K562 (cell line): ENCODE results near the gene SLC2A4RG. TPM values are rescaled to one million over a fixed set of nuclear protein-coding genes. Genes with fewer than 3 reads are reported as not detected.

Experiments
- ATAC-seq: fragments of 200-7000 bp; cut with Tn5 transposase; 3 replicates; pipeline ENCODE4 v1.9.1; 2020; ENCODE audit warnings: moderate library complexity
- BruUV-seq: library from RNA; stranded (reverse); fragments of 400-500 nt; replicated peaks from 2 replicates; lab custom pipeline; 2021; lab: Mats Ljungman, UMichigan
- CTCF ChIA-PET: fragments of 300-600 bp; formaldehyde crosslinking; extraction: SDS; loops from one replicate; lab custom pipeline; 2021; ENCODE audit warnings: low intra/inter-chr PET ratio; lab: Yijun Ruan, JAX
- POLR2A ChIA-PET: fragments of 300-600, 350-650 bp; sonication (Branson Sonifier 250); formaldehyde crosslinking; extraction: SDS; loops from one replicate; lab custom pipeline; 2021; ENCODE audit warnings: antibody characterized with exemption, inconsistent platforms; lab: Yijun Ruan, JAX
- DNase-seq, 4 experiments: peaks; one replicate each; pipeline versions ENCODE4 v3.0.0 to v3.0.0-alpha.2; 2011 to 2018; ENCODE audit warnings: low spot score in 3 of 4, mixed read lengths in 3 of 4; ENCODE audit errors: extremely low read depth in 1 of 4
- FAIRE-seq: peaks from 2 replicates; lab custom pipeline; 2011; peaks lifted over from hg19 to GRCh38; lab: Jason Lieb, UNC
- H2AFZ ChIP-seq: 2 replicates; pipeline ENCODE4 v1.6.0; 2011; ENCODE audit warnings: low read depth, low read length, control low read depth, inconsistent platforms
- H3K27ac ChIP-seq: fragments of 200-600 bp; 3 replicates; pipeline ENCODE4 v1.8.0; 2011; ENCODE audit warnings: low read depth, mild to moderate bottlenecking, control low read depth, inconsistent platforms, low read length, moderate library complexity, mixed read lengths; ENCODE audit errors: extremely low read depth
- H3K27me3 ChIP-seq, 2 experiments: fragments of 300-600 bp in 1 of 2; 2 replicates in 1 of 2; 3 replicates in 1 of 2; pipeline versions ENCODE4 v1.6.0 to v1.8.0; 2011; ENCODE audit warnings: inconsistent platforms in 2 of 2, low read length in 2 of 2, mild to moderate bottlenecking in 1 of 2, mixed read lengths in 1 of 2, moderate library complexity in 1 of 2; ENCODE audit not compliant: control insufficient read depth in 2 of 2, insufficient read depth in 2 of 2
- H3K36me3 ChIP-seq: fragments of 300-600 bp; 3 replicates; pipeline ENCODE4 v1.8.0; 2011; ENCODE audit warnings: mild to moderate bottlenecking, low read length, inconsistent platforms; ENCODE audit not compliant: control insufficient read depth, insufficient read depth
- H3K4me1 ChIP-seq, 2 experiments: fragments of 200-600 bp in 1 of 2; replicated peaks in 1 of 2; 2 replicates in 1 of 2; 3 replicates in 1 of 2; pipeline versions ENCODE4 v1.5.1 to v1.8.0; 2011; ENCODE audit warnings: inconsistent platforms in 2 of 2, low read length in 2 of 2, mild to moderate bottlenecking in 1 of 2, mixed read lengths in 1 of 2, moderate library complexity in 1 of 2; ENCODE audit not compliant: control insufficient read depth in 2 of 2, insufficient read depth in 2 of 2
- H3K4me2 ChIP-seq: 2 replicates; pipeline ENCODE4 v1.6.1; 2011; ENCODE audit warnings: low read length, control low read depth, inconsistent platforms, mixed read lengths; ENCODE audit not compliant: insufficient read depth
- H3K4me3 ChIP-seq: fragments of 200-600 bp; sonication (generic), shearing (Covaris generic); 2 replicates; pipeline ENCODE4 v1.5.1; 2016; ENCODE audit warnings: control low read depth, inconsistent platforms
- H3K79me2 ChIP-seq: fragments of 200-600 bp; 3 replicates; pipeline ENCODE4 v1.8.0; 2011; ENCODE audit warnings: low read length, inconsistent platforms; ENCODE audit not compliant: control insufficient read depth, insufficient read depth
- H3K9ac ChIP-seq, 2 experiments: 2 replicates each; pipeline versions ENCODE4 v1.6.0 to v1.6.1; 2011; ENCODE audit warnings: low read depth in 2 of 2, low read length in 2 of 2, control low read depth in 1 of 2, inconsistent platforms in 1 of 2, mild to moderate bottlenecking in 1 of 2, mixed read lengths in 1 of 2; ENCODE audit not compliant: insufficient read depth in 1 of 2
- H3K9me1 ChIP-seq: one replicate; pipeline ENCODE4 v1.6.0; 2011; ENCODE audit warnings: inconsistent platforms, mild to moderate bottlenecking, low read length, moderate library complexity; ENCODE audit not compliant: control insufficient read depth, insufficient read depth
- H3K9me3 ChIP-seq: replicated peaks from 2 replicates; pipeline ENCODE4 v1.5.1; 2011; ENCODE audit warnings: low read depth, low read length, inconsistent platforms; ENCODE audit not compliant: control insufficient read depth, insufficient read depth
- H4K20me1 ChIP-seq: replicated peaks from 2 replicates; pipeline ENCODE4 v1.6.1; 2011; ENCODE audit warnings: low read length, inconsistent platforms, mixed read lengths; ENCODE audit not compliant: control insufficient read depth, insufficient read depth
- BRCA1 ChIP-seq, 2 experiments: fragments of 450-650 bp in 1 of 2; sonication (generic) in 1 of 2; formaldehyde crosslinking in 1 of 2; IDR thresholded peaks; 2 replicates each; pipeline versions ENCODE4 v1.5.0 to v1.6.1; 2017 to 2020; ENCODE audit warnings: mild to moderate bottlenecking in 1 of 2, missing genetic modification reagents in 1 of 2
- ELF2 ChIP-seq: fragments of 250-450 bp; sonication (Bioruptor Pico); IDR thresholded peaks from 2 replicates; pipeline ENCODE4 v1.5.0; 2021; ENCODE audit warnings: mild to moderate bottlenecking
- FOXK2 ChIP-seq, 2 experiments: fragments of 450-650 bp; IDR thresholded peaks in 1 of 2; conservative IDR thresholded peaks in 1 of 2; 2 replicates each; pipeline ENCODE4 v1.6.1; 2016; ENCODE audit warnings: low read depth in 2 of 2, mild to moderate bottlenecking in 1 of 2
- ILF3 ChIP-seq: fragments of 450-650 bp; IDR thresholded peaks from 2 replicates; pipeline ENCODE4 v1.6.1; 2018; ENCODE audit warnings: antibody characterized with exemption, mild to moderate bottlenecking, moderate library complexity, borderline replicate concordance
- KHSRP ChIP-seq: fragments of 450-650 bp; IDR thresholded peaks from 2 replicates; pipeline ENCODE4 v1.6.1; 2017
- NCOA6 ChIP-seq: fragments of 450-650 bp; IDR thresholded peaks from 2 replicates; pipeline ENCODE4 v1.6.1; 2017; ENCODE audit warnings: mild to moderate bottlenecking
- POLR3A ChIP-seq: IDR thresholded peaks from 2 replicates; pipeline ENCODE4 v1.6.1; 2011; ENCODE audit warnings: borderline replicate concordance, mild to moderate bottlenecking, moderate library complexity; ENCODE audit not compliant: insufficient read length, insufficient read depth; ENCODE audit errors: extremely low read depth
- RBFOX2 ChIP-seq: fragments of 200-400 bp; formaldehyde crosslinking; IDR thresholded peaks from 2 replicates; pipeline ENCODE4 v1.6.1; 2017; ENCODE audit warnings: low read depth, mild to moderate bottlenecking, low read length, moderate library complexity
- RBM22 ChIP-seq: fragments of 200-400 bp; formaldehyde crosslinking; IDR thresholded peaks from 2 replicates; pipeline ENCODE4 v1.6.1; 2018; ENCODE audit warnings: low read length, low read depth; ENCODE audit not compliant: poor library complexity, severe bottlenecking
- SIN3A ChIP-seq, 2 experiments: fragments of 150-350 bp in 1 of 2; IDR thresholded peaks; 2 replicates each; pipeline ENCODE4 v1.6.1; 2011 to 2016; ENCODE audit warnings: borderline replicate concordance in 2 of 2, low read depth in 2 of 2, low read length in 2 of 2, mild to moderate bottlenecking in 2 of 2, moderate library complexity in 2 of 2; ENCODE audit not compliant: control insufficient read depth in 1 of 2
- TGIF2 ChIP-seq: sonication (generic); formaldehyde crosslinking; IDR thresholded peaks from 2 replicates; pipeline ENCODE4 v1.8.1; 2022; ENCODE audit warnings: mild to moderate bottlenecking, missing genetic modification reagents, moderate library complexity
- ZNF232 ChIP-seq: sonication (generic); formaldehyde crosslinking; IDR thresholded peaks from 2 replicates; pipeline ENCODE4 v1.8.0; 2022; ENCODE audit warnings: mild to moderate bottlenecking, missing genetic modification reagents
- ZNF644 ChIP-seq: fragments of 200-800 bp; sonication (Bioruptor generic); IDR thresholded peaks from 2 replicates; pipeline ENCODE4 v1.6.1; 2016; ENCODE audit warnings: low read depth, missing genetic modification characterization, missing compliant biosample characterization
- WGBS: fragments of 100-300 bp; shearing (Covaris generic); methylation state at CpG from one replicate; pipeline ENCODE4 v1.1.6; 2016; ENCODE audit warnings: low coverage, mixed read lengths; ENCODE audit not compliant: insufficient coverage; ENCODE audit errors: missing lambda C conversion rate; 5-methylcytosine and 5-hydroxymethylcytosine counted together
- in situ Hi-C: fragments of 300-500 bp; cut with MboI; formaldehyde crosslinking; loops from 4 replicates; pipeline ENCODE4 v1.15.0; 2018; ENCODE audit warnings: inconsistent platforms, mixed read lengths
- intact Hi-C: fragments of 100-400 bp; cut with micrococcal nuclease; formaldehyde crosslinking; loops from 2 replicates; pipeline ENCODE4 v1.14.2; 2022
- polyA plus RNA-seq, 8 experiments: library from polyadenylated mRNA; depleted of rRNA in 4 of 8; stranded (reverse) in 5 of 8; unstranded in 3 of 8; fragments of >200 nt; fragmentation: Nextera tagmentation in 2 of 8; fragmentation: Illumina TruSeq in 1 of 8; extraction: Ambion mirVana in 2 of 8; extraction: Trizol in 1 of 8; gene quantifications; 2 replicates each; pipeline versions ENCODE4 v1.2.1 to v1.2.3, GENCODE V29; 2011 to 2014; ENCODE audit warnings: inconsistent platforms in 1 of 8, missing spikeins in 1 of 8
- total RNA-seq, 7 experiments: library from RNA; depleted of rRNA in 6 of 7; stranded (reverse); fragments of >200 nt in 6 of 7; fragmentation: Illumina TruSeq in 2 of 7; extraction: Trizol in 2 of 7; gene quantifications; 2 replicates each; pipeline versions ENCODE4 v1.2.1 to v1.2.3, GENCODE V29; 2011 to 2021; ENCODE audit warnings: low replicate concordance in 1 of 7
- TF ChIP-seq, protein P1 (sequence below): fragments of 250-450 bp; sonication (Bioruptor Pico); IDR thresholded peaks from 2 replicates; pipeline ENCODE4 v1.5.0; 2020; ENCODE audit warnings: mild to moderate bottlenecking
- TF ChIP-seq, protein P2 (sequence below): fragments of 250-450 bp; sonication (Bioruptor Pico); IDR thresholded peaks from 2 replicates; pipeline ENCODE4 v1.5.0; 2021
- TF ChIP-seq, protein P3 (sequence below): fragments of 450-650 bp; IDR thresholded peaks from one replicate; pipeline ENCODE4 v1.6.1; 2018; ENCODE audit warnings: mild to moderate bottlenecking, moderate library complexity; ENCODE audit not compliant: partially characterized antibody
- TF ChIP-seq, protein P4 (sequence below): IDR thresholded peaks from 2 replicates; pipeline ENCODE4 v1.6.1; 2011; ENCODE audit not compliant: insufficient read length; ENCODE audit errors: extremely low read depth

The SLC2A4RG gene
- total and polyA plus RNA-seq, 9 of the 15 experiments (the other 6 are each of a cell fraction or from before 2014, with no cell fraction given) = 0.34 to 97.3 (median 26.5) TPM

DNA sequence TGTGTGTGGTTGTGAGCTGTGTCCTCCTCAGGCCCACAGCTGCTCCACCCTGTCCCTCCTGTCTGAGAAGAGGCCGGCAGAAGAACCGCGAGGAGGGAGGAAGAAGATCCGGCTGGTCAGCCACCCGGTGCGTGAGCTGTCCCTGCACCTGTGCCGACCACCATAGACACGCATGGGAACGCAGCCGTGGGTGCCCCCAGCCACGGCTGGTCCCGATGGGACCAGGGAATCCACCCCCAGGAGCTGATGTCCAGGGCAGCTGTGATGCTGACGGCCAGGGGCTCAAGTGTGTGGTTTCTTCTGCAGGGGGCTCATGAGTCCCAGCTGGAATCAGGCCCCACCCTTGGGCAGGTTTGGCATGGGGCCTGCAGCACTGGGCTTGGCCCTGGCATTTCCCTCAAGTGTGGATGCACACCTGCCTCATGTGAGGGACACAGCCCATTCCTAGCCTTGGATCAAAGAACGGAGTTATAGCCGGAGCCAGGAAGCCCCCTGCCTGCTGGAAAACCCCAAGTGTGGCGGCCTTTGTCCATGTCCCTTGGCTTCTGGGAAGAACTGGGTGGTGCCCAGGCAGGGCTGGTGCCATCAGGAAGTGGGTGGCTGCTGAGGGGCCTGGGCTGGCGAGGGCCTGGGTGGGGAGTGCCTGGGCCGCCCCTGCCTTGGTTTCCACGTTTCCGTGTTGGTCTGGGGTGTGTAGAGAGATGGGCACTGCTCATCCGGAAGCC is 47.7 kb upstream of the SLC2A4RG start:
- POLR2A ChIA-PET = interaction anchor here (0.5 to 1.3 kb wide), 3 partner anchors 10 to 199 kb away, joined by 3 to 6 read pairs (median 4); no protein-coding TSS in a partner anchor
- WGBS = 89% methylated on average over 17 of the region's 21 CpGs
- no peak for TF ChIP-seq POLR3A
- TF ChIP-seq RBM22 = peak; percentile 37
- TF ChIP-seq TGIF2 (CRISPR knock-in tag) = no peak
- TF ChIP-seq, protein P1, sequence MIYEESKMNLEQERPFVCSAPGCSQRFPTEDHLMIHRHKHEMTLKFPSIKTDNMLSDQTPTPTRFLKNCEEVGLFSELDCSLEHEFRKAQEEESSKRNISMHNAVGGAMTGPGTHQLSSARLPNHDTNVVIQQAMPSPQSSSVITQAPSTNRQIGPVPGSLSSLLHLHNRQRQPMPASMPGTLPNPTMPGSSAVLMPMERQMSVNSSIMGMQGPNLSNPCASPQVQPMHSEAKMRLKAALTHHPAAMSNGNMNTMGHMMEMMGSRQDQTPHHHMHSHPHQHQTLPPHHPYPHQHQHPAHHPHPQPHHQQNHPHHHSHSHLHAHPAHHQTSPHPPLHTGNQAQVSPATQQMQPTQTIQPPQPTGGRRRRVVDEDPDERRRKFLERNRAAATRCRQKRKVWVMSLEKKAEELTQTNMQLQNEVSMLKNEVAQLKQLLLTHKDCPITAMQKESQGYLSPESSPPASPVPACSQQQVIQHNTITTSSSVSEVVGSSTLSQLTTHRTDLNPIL (CRISPR knock-in tag) = no peak
- no peak for TF ChIP-seq ZNF644 (tag)
- TF ChIP-seq, protein P2, sequence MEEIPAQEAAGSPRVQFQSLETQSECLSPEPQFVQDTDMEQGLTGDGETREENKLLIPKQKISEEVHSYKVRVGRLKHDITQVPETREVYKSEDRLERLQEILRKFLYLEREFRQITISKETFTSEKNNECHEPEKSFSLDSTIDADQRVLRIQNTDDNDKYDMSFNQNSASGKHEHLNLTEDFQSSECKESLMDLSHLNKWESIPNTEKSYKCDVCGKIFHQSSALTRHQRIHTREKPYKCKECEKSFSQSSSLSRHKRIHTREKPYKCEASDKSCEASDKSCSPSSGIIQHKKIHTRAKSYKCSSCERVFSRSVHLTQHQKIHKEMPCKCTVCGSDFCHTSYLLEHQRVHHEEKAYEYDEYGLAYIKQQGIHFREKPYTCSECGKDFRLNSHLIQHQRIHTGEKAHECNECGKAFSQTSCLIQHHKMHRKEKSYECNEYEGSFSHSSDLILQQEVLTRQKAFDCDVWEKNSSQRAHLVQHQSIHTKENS (CRISPR knock-in tag) = no peak
- TF ChIP-seq RBFOX2 = peak; percentile 55; the same call in 1 of the 2 replicates
- TF ChIP-seq, protein P3, sequence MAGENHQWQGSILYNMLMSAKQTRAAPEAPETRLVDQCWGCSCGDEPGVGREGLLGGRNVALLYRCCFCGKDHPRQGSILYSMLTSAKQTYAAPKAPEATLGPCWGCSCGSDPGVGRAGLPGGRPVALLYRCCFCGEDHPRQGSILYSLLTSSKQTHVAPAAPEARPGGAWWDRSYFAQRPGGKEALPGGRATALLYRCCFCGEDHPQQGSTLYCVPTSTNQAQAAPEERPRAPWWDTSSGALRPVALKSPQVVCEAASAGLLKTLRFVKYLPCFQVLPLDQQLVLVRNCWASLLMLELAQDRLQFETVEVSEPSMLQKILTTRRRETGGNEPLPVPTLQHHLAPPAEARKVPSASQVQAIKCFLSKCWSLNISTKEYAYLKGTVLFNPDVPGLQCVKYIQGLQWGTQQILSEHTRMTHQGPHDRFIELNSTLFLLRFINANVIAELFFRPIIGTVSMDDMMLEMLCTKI = no peak
- TF ChIP-seq FOXK2 (conservative IDR thresholded peaks at IDR 0.05 in 1 of 2, IDR thresholded peaks at IDR 0.05 in 1 of 2; ENCODE audit: low read depth in 2 of 2) = no peak
- TF ChIP-seq, protein P4, sequence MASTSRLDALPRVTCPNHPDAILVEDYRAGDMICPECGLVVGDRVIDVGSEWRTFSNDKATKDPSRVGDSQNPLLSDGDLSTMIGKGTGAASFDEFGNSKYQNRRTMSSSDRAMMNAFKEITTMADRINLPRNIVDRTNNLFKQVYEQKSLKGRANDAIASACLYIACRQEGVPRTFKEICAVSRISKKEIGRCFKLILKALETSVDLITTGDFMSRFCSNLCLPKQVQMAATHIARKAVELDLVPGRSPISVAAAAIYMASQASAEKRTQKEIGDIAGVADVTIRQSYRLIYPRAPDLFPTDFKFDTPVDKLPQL = no peak
- TF ChIP-seq KHSRP = no peak
- TF ChIP-seq SIN3A (IDR thresholded peaks at IDR 0.05; ENCODE audit: borderline replicate concordance in 2 of 2, control insufficient read depth in 1 of 2, low read depth in 2 of 2, low read length in 2 of 2) = no peak
- TF ChIP-seq ELF2 (CRISPR knock-in tag) = no peak
- TF ChIP-seq NCOA6 = no peak
- no peak for TF ChIP-seq ILF3
- no peak for TF ChIP-seq BRCA1 (IDR thresholded peaks at IDR 0.05)
- no peak for TF ChIP-seq BRCA1 (CRISPR knock-in tag; IDR thresholded peaks at IDR 0.05)
- TF ChIP-seq ZNF232 (CRISPR knock-in tag) = no peak

More for the DNA sequence above, 47.7 kb upstream of the SLC2A4RG start:
- Histone ChIP-seq H3K4me3 (no peak overlapping the region), H3K9ac (no peak overlapping the region), H3K27me3 (no peaks in the 10 kb centered on the region), H3K36me3 (peaks cover 37% of the 10 kb centered on the region; the same call in 2 of the 3 replicates), H3K27ac (no peak overlapping the region), H3K9me3 (no peaks in the 10 kb centered on the region), H3K4me2 (no peak overlapping the region), H4K20me1 (no peaks in the 10 kb centered on the region), H3K9me1 (no peaks in the 10 kb centered on the region), H3K79me2 (no peaks in the 10 kb centered on the region), H3K4me1 (peaks cover 3 to 75% of the 10 kb centered on the region in 2 experiments; a peak in 4 of 5 replicates), H2AFZ (no peak overlapping the region)
- CTCF ChIA-PET = no interaction called here
- BruUV-seq = no TSS peak
- no peak for DNase-seq
- FAIRE-seq = no peak
- in situ Hi-C loops = no loop called here
- no peak for ATAC-seq
- intact Hi-C loops = no loop called here
